ENCODE results near the gene CADM1. TPM values are rescaled to one million over a fixed set of nuclear protein-coding genes. Genes with fewer than 3 reads are reported as not detected.

The CADM1 gene
- polyA plus RNA-seq, 2 donors = 1.9 to 3.8 TPM

- H3K4me3 ChIP-seq (ENCODE audit: low read depth in 1 of 2, low read length in 2 of 2) = no peak overlapping the region
- 88 to 90% methylated on average over 3 of the region's 3 CpGs for WGBS, 2 donors
- H3K27me3 ChIP-seq (ENCODE audit: control insufficient read depth in 1 of 2, insufficient read depth in 2 of 2, low read length in 2 of 2) = no peaks in the 10 kb centered on the region
- no peaks in the 10 kb centered on the region for H3K4me1 ChIP-seq (ENCODE audit: control insufficient read depth in 2 of 2, insufficient read depth in 2 of 2, low read length in 1 of 2)
- H3K9me3 ChIP-seq (ENCODE audit: control insufficient read depth in 2 of 2, insufficient read depth in 1 of 2, low read depth in 1 of 2, low read length in 1 of 2) = no peaks in the 10 kb centered on the region
- no peaks in the 10 kb centered on the region for H3K36me3 ChIP-seq (ENCODE audit: control insufficient read depth in 2 of 2, insufficient read depth in 2 of 2, low read length in 1 of 2)
- H3K27ac ChIP-seq (ENCODE audit: low read depth in 2 of 2, low read length in 1 of 2) = no peak overlapping the region
Measured at GRCh38 chr11:115470928-115471327, 33.3 kb downstream of the CADM1 start.

- H3K9me3 ChIP-seq (ENCODE audit: control insufficient read depth in 2 of 2, insufficient read depth in 1 of 2, low read depth in 1 of 2, low read length in 1 of 2) = no peaks in the 10 kb centered on the region
- no peaks in the 10 kb centered on the region for H3K27me3 ChIP-seq (ENCODE audit: control insufficient read depth in 1 of 2, insufficient read depth in 2 of 2, low read length in 2 of 2)
- H3K36me3 ChIP-seq (ENCODE audit: control insufficient read depth in 2 of 2, insufficient read depth in 2 of 2, low read length in 1 of 2) = no peaks in the 10 kb centered on the region
- H3K27ac ChIP-seq (ENCODE audit: low read depth in 2 of 2, low read length in 1 of 2) = no peak overlapping the region
- no peaks in the 10 kb centered on the region for H3K4me1 ChIP-seq (ENCODE audit: control insufficient read depth in 2 of 2, insufficient read depth in 2 of 2, low read length in 1 of 2)
- H3K4me3 ChIP-seq (ENCODE audit: low read depth in 1 of 2, low read length in 2 of 2) = no peak overlapping the region
- 72 to 81% methylated on average over 3 of the region's 3 CpGs for WGBS, 2 donors
Measured at GRCh38 chr11:115469361-115469760, 34.9 kb downstream of the CADM1 start.

- no peak overlapping the region for H3K4me3 ChIP-seq (ENCODE audit: low read depth in 1 of 2, low read length in 2 of 2)
- no peaks in the 10 kb centered on the region for H3K27me3 ChIP-seq (ENCODE audit: control insufficient read depth in 1 of 2, insufficient read depth in 2 of 2, low read length in 2 of 2)
- no peaks in the 10 kb centered on the region for H3K9me3 ChIP-seq (ENCODE audit: control insufficient read depth in 2 of 2, insufficient read depth in 1 of 2, low read depth in 1 of 2, low read length in 1 of 2)
- H3K36me3 ChIP-seq (ENCODE audit: control insufficient read depth in 2 of 2, insufficient read depth in 2 of 2, low read length in 1 of 2) = no peaks in the 10 kb centered on the region
- 82 to 84% methylated on average over 3 of the region's 3 CpGs for WGBS, 2 donors
- no peaks in the 10 kb centered on the region for H3K4me1 ChIP-seq (ENCODE audit: control insufficient read depth in 2 of 2, insufficient read depth in 2 of 2, low read length in 1 of 2)
- H3K27ac ChIP-seq (ENCODE audit: low read depth in 2 of 2, low read length in 1 of 2) = no peak overlapping the region
Measured at GRCh38 chr11:115466122-115466521, 38.1 kb downstream of the CADM1 start.

- H3K4me1 ChIP-seq (ENCODE audit: control insufficient read depth in 2 of 2, insufficient read depth in 2 of 2, low read length in 1 of 2) = no peaks in the 10 kb centered on the region
- H3K27me3 ChIP-seq (ENCODE audit: control insufficient read depth in 1 of 2, insufficient read depth in 2 of 2, low read length in 2 of 2) = no peaks in the 10 kb centered on the region
- no peak overlapping the region for H3K27ac ChIP-seq (ENCODE audit: low read depth in 2 of 2, low read length in 1 of 2)
- no peaks in the 10 kb centered on the region for H3K36me3 ChIP-seq (ENCODE audit: control insufficient read depth in 2 of 2, insufficient read depth in 2 of 2, low read length in 1 of 2)
- no peak overlapping the region for H3K4me3 ChIP-seq (ENCODE audit: low read depth in 1 of 2, low read length in 2 of 2)
- H3K9me3 ChIP-seq (ENCODE audit: control insufficient read depth in 2 of 2, insufficient read depth in 1 of 2, low read depth in 1 of 2, low read length in 1 of 2) = no peaks in the 10 kb centered on the region
- 69 to 72% methylated on average over 2 of the region's 2 CpGs for WGBS, 2 donors
Measured at GRCh38 chr11:115464269-115464668, 39.9 kb downstream of the CADM1 start.

- 69 to 85% methylated on average over 3 of the region's 3 CpGs for WGBS, 2 donors
- H3K36me3 ChIP-seq (ENCODE audit: control insufficient read depth in 2 of 2, insufficient read depth in 2 of 2, low read length in 1 of 2) = no peaks in the 10 kb centered on the region
- H3K27me3 ChIP-seq (ENCODE audit: control insufficient read depth in 1 of 2, insufficient read depth in 2 of 2, low read length in 2 of 2) = no peaks in the 10 kb centered on the region
- no peaks in the 10 kb centered on the region for H3K9me3 ChIP-seq (ENCODE audit: control insufficient read depth in 2 of 2, insufficient read depth in 1 of 2, low read depth in 1 of 2, low read length in 1 of 2)
- H3K4me1 ChIP-seq (ENCODE audit: control insufficient read depth in 2 of 2, insufficient read depth in 2 of 2, low read length in 1 of 2) = no peaks in the 10 kb centered on the region
- H3K27ac ChIP-seq (ENCODE audit: low read depth in 2 of 2, low read length in 1 of 2) = no peak overlapping the region
- H3K4me3 ChIP-seq (ENCODE audit: low read depth in 1 of 2, low read length in 2 of 2) = no peak overlapping the region
Measured at GRCh38 chr11:115463606-115464005, 40.6 kb downstream of the CADM1 start.

GRCh38 chr11:115462757-115463156, 41.5 kb downstream of the CADM1 start:
- no peaks in the 10 kb centered on the region for H3K27me3 ChIP-seq (ENCODE audit: control insufficient read depth in 1 of 2, insufficient read depth in 2 of 2, low read length in 2 of 2)
- H3K36me3 ChIP-seq (ENCODE audit: control insufficient read depth in 2 of 2, insufficient read depth in 2 of 2, low read length in 1 of 2) = no peaks in the 10 kb centered on the region
- no peak overlapping the region for H3K27ac ChIP-seq (ENCODE audit: low read depth in 2 of 2, low read length in 1 of 2)
- H3K9me3 ChIP-seq (ENCODE audit: control insufficient read depth in 2 of 2, insufficient read depth in 1 of 2, low read depth in 1 of 2, low read length in 1 of 2) = no peaks in the 10 kb centered on the region
- 87 to 97% methylated on average over 1 of the region's 1 CpG for WGBS, 2 donors
- H3K4me3 ChIP-seq (ENCODE audit: low read depth in 1 of 2, low read length in 2 of 2) = no peak overlapping the region
- no peaks in the 10 kb centered on the region for H3K4me1 ChIP-seq (ENCODE audit: control insufficient read depth in 2 of 2, insufficient read depth in 2 of 2, low read length in 1 of 2)

- H3K27me3 ChIP-seq (ENCODE audit: control insufficient read depth in 1 of 2, insufficient read depth in 2 of 2, low read length in 2 of 2) = no peaks in the 10 kb centered on the region
- 70 to 87% methylated on average over 18 of the region's 18 CpGs for WGBS, 2 donors
- H3K27ac ChIP-seq (ENCODE audit: low read depth in 2 of 2, low read length in 1 of 2) = no peak overlapping the region
Measured at GRCh38 chr11:115462004-115462541, 42.1 kb downstream of the CADM1 start.

GRCh38 chr11:115460512-115460911, 43.7 kb downstream of the CADM1 start:
- Histone ChIP-seq H3K36me3 (ENCODE audit: control insufficient read depth in 2 of 2, insufficient read depth in 2 of 2, low read length in 1 of 2) (no peaks in the 10 kb centered on the region), H3K4me3 (ENCODE audit: low read depth in 1 of 2, low read length in 2 of 2) (no peak overlapping the region), H3K9me3 (ENCODE audit: control insufficient read depth in 2 of 2, insufficient read depth in 1 of 2, low read depth in 1 of 2, low read length in 1 of 2) (no peaks in the 10 kb centered on the region), H3K27me3 (ENCODE audit: control insufficient read depth in 1 of 2, insufficient read depth in 2 of 2, low read length in 2 of 2) (no peaks in the 10 kb centered on the region), H3K27ac (ENCODE audit: low read depth in 2 of 2, low read length in 1 of 2) (no peak overlapping the region), H3K4me1 (ENCODE audit: control insufficient read depth in 2 of 2, insufficient read depth in 2 of 2, low read length in 1 of 2) (no peaks in the 10 kb centered on the region)
- WGBS, 2 donors = 95 to 100% methylated on average over 1 of the region's 1 CpG

More at GRCh38 chr11:115462004-115462541, 42.1 kb downstream of the CADM1 start:
- no peak overlapping the region for H3K4me3 ChIP-seq (ENCODE audit: low read depth in 1 of 2, low read length in 2 of 2)
- no peaks in the 10 kb centered on the region for H3K9me3 ChIP-seq (ENCODE audit: control insufficient read depth in 2 of 2, insufficient read depth in 1 of 2, low read depth in 1 of 2, low read length in 1 of 2)
- no peaks in the 10 kb centered on the region for H3K4me1 ChIP-seq (ENCODE audit: control insufficient read depth in 2 of 2, insufficient read depth in 2 of 2, low read length in 1 of 2)
- H3K36me3 ChIP-seq (ENCODE audit: control insufficient read depth in 2 of 2, insufficient read depth in 2 of 2, low read length in 1 of 2) = no peaks in the 10 kb centered on the region

- no peaks in the 10 kb centered on the region for H3K27me3 ChIP-seq (ENCODE audit: control insufficient read depth in 1 of 2, insufficient read depth in 2 of 2, low read length in 2 of 2)
- no peak overlapping the region for H3K4me3 ChIP-seq (ENCODE audit: low read depth in 1 of 2, low read length in 2 of 2)
- H3K36me3 ChIP-seq (ENCODE audit: control insufficient read depth in 2 of 2, insufficient read depth in 2 of 2, low read length in 1 of 2) = no peaks in the 10 kb centered on the region
- no peak overlapping the region for H3K27ac ChIP-seq (ENCODE audit: low read depth in 2 of 2, low read length in 1 of 2)
- H3K4me1 ChIP-seq (ENCODE audit: control insufficient read depth in 2 of 2, insufficient read depth in 2 of 2, low read length in 1 of 2) = no peaks in the 10 kb centered on the region
- no peaks in the 10 kb centered on the region for H3K9me3 ChIP-seq (ENCODE audit: control insufficient read depth in 2 of 2, insufficient read depth in 1 of 2, low read depth in 1 of 2, low read length in 1 of 2)
Measured at GRCh38 chr11:115459563-115459962, 44.7 kb downstream of the CADM1 start.

GRCh38 chr11:115458877-115459276, 45.3 kb downstream of the CADM1 start:
- no peaks in the 10 kb centered on the region for H3K4me1 ChIP-seq (ENCODE audit: control insufficient read depth in 2 of 2, insufficient read depth in 2 of 2, low read length in 1 of 2)
- H3K9me3 ChIP-seq (ENCODE audit: control insufficient read depth in 2 of 2, insufficient read depth in 1 of 2, low read depth in 1 of 2, low read length in 1 of 2) = no peaks in the 10 kb centered on the region
- H3K27me3 ChIP-seq (ENCODE audit: control insufficient read depth in 1 of 2, insufficient read depth in 2 of 2, low read length in 2 of 2) = no peaks in the 10 kb centered on the region
- no peaks in the 10 kb centered on the region for H3K36me3 ChIP-seq (ENCODE audit: control insufficient read depth in 2 of 2, insufficient read depth in 2 of 2, low read length in 1 of 2)
- WGBS, 2 donors = 82% methylated on average over 4 of the region's 4 CpGs
- no peak overlapping the region for H3K4me3 ChIP-seq (ENCODE audit: low read depth in 1 of 2, low read length in 2 of 2)
- H3K27ac ChIP-seq (ENCODE audit: low read depth in 2 of 2, low read length in 1 of 2) = no peak overlapping the region
